Fibroblast of lung (primary cell): ENCODE data around the gene HBS1L.

Experiments
- CTCF ChIP-seq, 2 donors: IDR thresholded peaks in 1 of 2; conservative IDR thresholded peaks in 1 of 2; 1 replicate in 1 of 2; 2 replicates in 1 of 2; pipeline ENCODE4 v1.5.1; 2011 to 2012; ENCODE audit warnings: low read length in 2 of 2, control low read depth in 1 of 2, inconsistent platforms in 1 of 2, low read depth in 1 of 2, mild to moderate bottlenecking in 1 of 2
- EZH2 ChIP-seq: IDR thresholded peaks from 2 replicates; pipeline ENCODE4 v1.5.1; 2012; ENCODE audit warnings: low read length, control low read depth, mild to moderate bottlenecking; ENCODE audit errors: missing control alignments

GRCh38 chr6:135025775-135026174 is 28.8 kb downstream of the HBS1L start:
- TF ChIP-seq CTCF (conservative IDR thresholded peaks at IDR 0.05 in 1 of 2, IDR thresholded peaks at IDR 0.05 in 1 of 2; ENCODE audit: low read depth in 1 of 2, low read length in 2 of 2), result no peak
- no peak for TF ChIP-seq EZH2
